KMS-11 (cell line): Measurements from ENCODE around the gene TMEM250.

Experiments used
- H2AFZ ChIP-seq: fragments of 200-600 bp; sonication (generic); 2 replicates; pipeline ENCODE4 v1.6.1; 2016; ENCODE audit warnings: antibody characterized with exemption, mixed run types, low read depth
- H3K27ac ChIP-seq: fragments of 200-600 bp; sonication (generic); 2 replicates; pipeline ENCODE4 v1.6.1; 2016; ENCODE audit warnings: mild to moderate bottlenecking, mixed run types
- H3K27me3 ChIP-seq: fragments of 200-600 bp; sonication (generic); 2 replicates; pipeline ENCODE4 v1.6.1; 2017; ENCODE audit warnings: mild to moderate bottlenecking, low read depth, mixed run types, moderate library complexity; ENCODE audit not compliant: insufficient read depth
- H3K36me3 ChIP-seq: fragments of 200-600 bp; sonication (generic); 2 replicates; pipeline ENCODE4 v1.6.1; 2017; ENCODE audit warnings: mild to moderate bottlenecking, mixed run types; ENCODE audit not compliant: insufficient read depth
- H3K4me1 ChIP-seq: fragments of 200-600 bp; sonication (generic); 2 replicates; pipeline ENCODE4 v1.6.1; 2016; ENCODE audit warnings: mild to moderate bottlenecking, low read depth, mixed run types; ENCODE audit not compliant: poor library complexity, severe bottlenecking
- H3K4me2 ChIP-seq: fragments of 200-600 bp; sonication (generic); 2 replicates; pipeline ENCODE4 v1.7.0; 2016; ENCODE audit warnings: mild to moderate bottlenecking, mixed run types
- H3K4me3 ChIP-seq: fragments of 200-600 bp; sonication (generic); IDR thresholded peaks from 2 replicates; pipeline ENCODE4 v1.6.1; 2017; ENCODE audit warnings: low read depth, low read length, mixed read lengths; ENCODE audit not compliant: insufficient read depth
- H3K79me2 ChIP-seq: fragments of 200-600 bp; sonication (generic); 2 replicates; pipeline ENCODE4 v1.6.1; 2016; ENCODE audit warnings: low read depth, mixed run types; ENCODE audit not compliant: insufficient read depth
- H3K9ac ChIP-seq: fragments of 200-600 bp; sonication (generic); 2 replicates; pipeline ENCODE4 v1.6.1; 2016; ENCODE audit warnings: mild to moderate bottlenecking, mixed run types
- H4K20me1 ChIP-seq: fragments of 200-600 bp; sonication (generic); 2 replicates; pipeline ENCODE4 v1.6.1; 2016; ENCODE audit warnings: mild to moderate bottlenecking, mixed run types; ENCODE audit not compliant: insufficient read depth
- CTCF ChIP-seq: fragments of 200-600 bp; sonication (generic); conservative IDR thresholded peaks from 2 replicates; pipeline ENCODE4 v1.6.1; 2017; ENCODE audit warnings: low read depth, mild to moderate bottlenecking, antibody characterized with exemption, low read length, moderate library complexity, mixed read lengths

The TMEM250 gene

GRCh38 chr9:136148766-136149165 lies 30.1 kb upstream of the TMEM250 start:
- H3K36me3 ChIP-seq, result no peaks in the 10 kb centered on the region
- H3K79me2 ChIP-seq, result no peaks in the 10 kb centered on the region
- H3K4me3 ChIP-seq, result no peak overlapping the region
- no peak overlapping the region for H3K4me2 ChIP-seq
- no peak overlapping the region for H3K9ac ChIP-seq
- no peak overlapping the region for H2AFZ ChIP-seq
- no peaks in the 10 kb centered on the region for H4K20me1 ChIP-seq
- H3K27me3 ChIP-seq, result peaks cover 76% of the 10 kb centered on the region
- H3K27ac ChIP-seq, result no peak overlapping the region
- H3K4me1 ChIP-seq, result no peaks in the 10 kb centered on the region
- TF ChIP-seq CTCF, result no peak

- no peak for TF ChIP-seq CTCF
- no peak overlapping the region for H2AFZ ChIP-seq
- no peaks in the 10 kb centered on the region for H3K4me1 ChIP-seq
- no peaks in the 10 kb centered on the region for H3K36me3 ChIP-seq
- H3K4me2 ChIP-seq, result no peak overlapping the region
- no peak overlapping the region for H3K4me3 ChIP-seq
- H3K79me2 ChIP-seq, result no peaks in the 10 kb centered on the region
- no peaks in the 10 kb centered on the region for H4K20me1 ChIP-seq
- H3K27ac ChIP-seq, result no peak overlapping the region
- H3K9ac ChIP-seq, result no peak overlapping the region
- peaks cover 77% of the 10 kb centered on the region for H3K27me3 ChIP-seq
These were observed 29.4 kb upstream of the TMEM250 start for GRCh38 chr9:136147890-136148714.

- Histone ChIP-seq H3K4me1 (no peaks in the 10 kb centered on the region), H3K4me3 (no peak overlapping the region), H3K9ac (no peak overlapping the region), H3K4me2 (no peak overlapping the region), H4K20me1 (no peaks in the 10 kb centered on the region), H2AFZ (no peak overlapping the region), H3K27ac (no peak overlapping the region), H3K79me2 (no peaks in the 10 kb centered on the region), H3K36me3 (no peaks in the 10 kb centered on the region), H3K27me3 (peaks cover 80% of the 10 kb centered on the region)
- no peak for TF ChIP-seq CTCF
These were observed 28.6 kb upstream of the TMEM250 start for GRCh38 chr9:136147038-136147889.

- H3K4me1 ChIP-seq, result no peaks in the 10 kb centered on the region
- H3K4me3 ChIP-seq, result no peak overlapping the region
- H3K27ac ChIP-seq, result no peak overlapping the region
- H3K36me3 ChIP-seq, result no peaks in the 10 kb centered on the region
- no peak for TF ChIP-seq CTCF
- H4K20me1 ChIP-seq, result no peaks in the 10 kb centered on the region
- no peak overlapping the region for H3K9ac ChIP-seq
- peaks cover 87% of the 10 kb centered on the region for H3K27me3 ChIP-seq
- H3K79me2 ChIP-seq, result no peaks in the 10 kb centered on the region
- no peak overlapping the region for H3K4me2 ChIP-seq
- H2AFZ ChIP-seq, result no peak overlapping the region
These were observed 27.7 kb upstream of the TMEM250 start for GRCh38 chr9:136146126-136147037.
